ENCODE data around the gene DNAH7.

Gene DNAH7

DNA sequence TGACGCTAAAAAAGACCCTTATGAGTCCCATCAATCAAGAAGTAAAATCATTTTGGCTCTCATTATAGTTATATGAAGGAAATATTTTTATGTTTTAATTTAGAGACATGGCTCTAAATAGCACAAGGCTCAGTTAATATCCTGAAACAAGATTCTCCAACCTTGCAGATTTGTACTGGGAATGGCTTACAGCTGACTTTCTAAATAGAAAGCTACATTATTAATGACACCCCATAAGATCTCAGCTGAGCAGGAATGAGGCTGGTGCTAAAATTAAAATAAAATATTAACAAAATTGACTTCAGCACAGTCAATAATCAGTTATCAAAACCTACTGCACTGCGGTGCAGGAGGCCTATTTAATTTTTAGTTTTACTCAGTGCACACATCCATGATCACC, 274.8 kb downstream of the DNAH7 start:
- DNase-seq, result no peak

DNA sequence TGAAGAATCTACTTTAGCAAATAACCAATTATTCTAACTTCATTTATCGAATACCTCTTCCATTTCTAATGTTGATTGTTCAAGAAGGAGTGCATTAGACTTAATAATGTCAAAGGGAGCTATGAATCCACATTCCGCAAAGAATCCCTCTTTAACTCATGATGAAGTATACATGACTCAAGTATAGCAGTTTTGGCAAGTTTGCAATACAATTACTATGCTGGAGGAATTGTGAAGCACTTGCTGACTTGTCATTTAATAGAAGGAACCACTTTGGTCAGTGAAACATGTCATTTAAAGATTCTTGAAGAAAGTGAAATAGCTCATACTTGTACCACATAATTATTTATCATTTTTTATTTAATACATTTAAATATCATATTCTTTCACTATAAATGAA, 286.5 kb downstream of the DNAH7 start:
- DNase-seq, result no peak

DNA sequence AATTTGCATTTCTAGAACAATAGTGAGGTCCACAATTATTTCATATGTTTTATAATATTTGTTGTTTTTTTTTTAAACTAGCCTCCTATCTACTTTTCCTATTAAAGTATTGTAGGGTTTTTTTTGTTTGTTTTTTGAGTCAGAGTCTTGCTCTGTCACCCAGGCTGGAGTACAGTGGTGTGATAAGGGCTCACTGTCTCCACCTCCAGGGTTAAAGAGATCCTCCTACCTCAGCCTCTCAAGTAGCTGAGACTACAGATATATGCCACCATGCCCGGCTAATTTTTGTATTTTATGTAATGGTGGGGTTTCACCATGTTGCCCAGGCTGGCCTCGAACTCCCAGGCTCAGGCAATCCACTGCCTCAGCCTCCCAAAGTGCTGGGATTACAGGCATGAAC, 289.1 kb downstream of the DNAH7 start:
- DNase-seq, result no peak

DNA sequence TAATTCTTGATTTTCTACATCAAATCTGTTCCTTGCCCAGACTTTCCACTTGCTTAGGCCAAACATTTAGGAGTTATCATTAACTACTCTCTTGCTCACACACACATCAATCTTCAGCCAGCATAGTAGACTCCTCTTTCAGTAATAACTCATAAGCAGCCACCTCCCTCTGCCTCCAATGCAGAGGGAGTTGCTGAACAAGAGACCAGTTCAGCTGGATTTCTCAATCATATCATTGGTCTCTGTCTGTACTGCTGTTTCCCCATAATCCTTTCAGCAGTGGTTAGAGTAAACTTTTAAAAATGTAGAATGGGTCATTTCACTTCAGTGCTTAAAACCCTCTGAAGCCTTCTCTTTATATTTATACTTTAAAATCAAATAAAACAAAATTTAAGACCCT, 298.7 kb downstream of the DNAH7 start:
- no peak for DNase-seq

DNA sequence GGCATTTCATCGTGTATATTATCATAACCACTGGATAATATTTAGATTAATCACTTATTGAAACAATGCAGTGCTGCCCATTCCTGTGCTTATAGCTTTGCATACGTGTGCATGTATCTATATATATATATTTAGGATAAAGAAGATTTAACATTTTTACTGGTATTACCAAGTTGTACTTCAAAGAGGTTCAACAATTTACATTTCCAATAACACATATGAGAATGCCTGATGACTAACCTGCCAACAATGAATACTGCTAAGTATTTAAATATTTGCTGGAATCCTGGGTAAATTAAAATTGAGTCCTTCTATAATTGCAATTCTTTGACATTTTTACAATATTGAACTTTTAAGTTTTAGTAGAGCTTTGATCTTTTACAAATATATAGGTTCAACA, 300.2 kb downstream of the DNAH7 start:
- no peak for DNase-seq

DNA sequence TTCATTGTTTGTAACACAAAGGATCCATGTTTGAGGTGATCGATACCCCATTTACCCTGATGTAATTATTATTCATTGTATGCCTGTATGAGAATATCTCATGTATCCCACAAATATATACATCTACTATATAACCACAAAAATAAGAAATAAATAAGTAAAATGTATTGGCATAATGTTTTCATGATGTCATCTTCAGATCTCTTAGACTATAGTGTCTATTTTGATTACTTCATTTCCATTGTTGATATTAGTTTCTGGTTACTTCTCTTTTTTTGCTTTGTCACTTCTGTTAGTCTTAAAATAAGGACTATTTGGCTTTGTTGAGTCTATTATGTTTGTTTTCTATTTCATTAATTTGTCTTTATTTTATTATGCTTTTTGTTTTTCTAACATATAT, 301.9 kb downstream of the DNAH7 start:
- DNase-seq, result no peak

DNA sequence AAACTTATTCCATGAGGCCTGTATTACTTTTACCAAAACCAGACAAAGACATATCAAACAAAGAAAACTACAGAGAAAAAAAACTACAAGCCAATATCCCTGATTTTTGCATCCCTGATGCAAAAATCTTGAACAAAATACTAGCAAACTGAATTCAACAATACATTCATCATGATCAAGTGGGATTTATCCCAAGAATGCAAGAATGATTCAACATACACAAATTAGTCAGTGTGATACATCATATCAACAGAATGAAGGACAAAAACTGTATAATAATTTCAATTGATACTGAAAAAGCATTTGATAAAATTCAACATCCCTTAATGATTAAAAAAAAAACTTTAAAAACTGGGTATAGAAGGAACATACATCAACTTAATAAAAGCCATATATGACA, 304.8 kb downstream of the DNAH7 start:
- DNase-seq, result no peak

DNA sequence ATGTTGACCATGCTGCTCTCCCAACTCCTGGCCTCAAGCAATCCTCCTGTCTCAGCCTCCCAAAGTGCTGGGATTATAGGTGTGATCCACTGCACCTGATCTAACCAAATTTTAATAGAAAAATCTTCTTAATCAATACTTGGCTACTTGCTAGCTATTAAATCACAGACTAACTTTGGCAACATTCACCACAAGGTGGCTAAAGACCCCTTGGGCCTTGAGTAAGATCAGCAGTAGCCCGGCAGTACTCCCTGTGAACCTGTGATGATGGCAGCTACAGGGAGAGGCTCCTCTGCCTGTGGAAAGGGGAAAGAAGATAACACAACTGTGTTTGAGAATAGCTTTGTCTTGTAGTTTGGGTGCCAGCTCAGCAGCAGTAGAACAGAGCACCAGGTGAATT, 308.8 kb downstream of the DNAH7 start:
- no peak for DNase-seq

DNA sequence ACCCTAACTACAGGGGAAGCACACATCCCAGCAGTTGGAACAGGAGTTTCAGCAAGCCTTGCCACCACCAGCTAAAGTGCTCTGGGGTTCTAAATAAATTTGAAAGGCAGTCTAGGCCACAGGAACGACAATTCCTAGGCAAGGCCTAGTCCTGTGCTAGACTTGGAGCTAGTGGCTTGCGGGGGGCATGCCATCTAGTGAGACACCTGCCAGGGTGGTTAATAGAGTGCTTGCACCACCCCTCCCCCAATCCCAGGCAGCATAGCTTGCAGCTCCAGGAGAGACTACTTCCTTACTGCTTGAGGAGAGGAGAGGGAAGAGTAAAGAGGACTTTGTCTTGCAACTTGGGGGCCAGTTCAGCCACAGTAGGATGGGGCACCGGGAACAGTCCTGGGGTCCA, 309.8 kb downstream of the DNAH7 start:
- DNase-seq, result no peak

DNA sequence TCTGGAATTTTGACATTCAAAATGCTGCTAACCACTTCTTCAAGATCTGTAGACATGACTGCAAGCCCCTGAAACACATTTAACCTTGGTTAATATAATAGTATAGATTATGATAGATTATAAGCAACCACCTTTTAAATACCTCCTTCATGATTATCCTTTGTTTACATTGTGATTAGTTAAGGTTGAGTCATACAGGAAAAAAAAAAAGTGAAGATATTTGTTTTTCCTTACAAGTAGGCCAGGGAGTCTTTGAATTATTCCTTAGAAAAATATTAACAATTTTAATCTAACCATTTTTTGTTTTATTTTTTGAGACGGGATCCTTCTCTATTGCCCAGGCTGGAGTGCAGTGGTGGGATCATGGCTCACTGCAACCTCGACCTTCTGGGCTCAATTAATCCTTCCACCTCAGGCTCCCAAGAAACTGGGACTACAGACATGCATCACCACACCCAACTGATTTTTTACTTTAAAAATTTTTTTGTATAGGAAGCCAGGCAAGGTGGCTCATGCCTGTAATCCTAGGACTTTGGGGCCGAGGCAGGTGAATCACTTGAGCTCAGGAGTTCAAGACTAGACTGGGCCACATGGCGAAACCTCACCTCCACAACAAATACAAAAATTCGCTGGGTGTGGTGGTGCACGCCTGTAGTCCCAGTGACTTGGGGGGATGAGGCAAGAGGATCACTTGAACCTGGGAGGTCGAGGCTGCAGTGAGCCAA, 312.3 kb downstream of the DNAH7 start:
- no peak for DNase-seq

DNA sequence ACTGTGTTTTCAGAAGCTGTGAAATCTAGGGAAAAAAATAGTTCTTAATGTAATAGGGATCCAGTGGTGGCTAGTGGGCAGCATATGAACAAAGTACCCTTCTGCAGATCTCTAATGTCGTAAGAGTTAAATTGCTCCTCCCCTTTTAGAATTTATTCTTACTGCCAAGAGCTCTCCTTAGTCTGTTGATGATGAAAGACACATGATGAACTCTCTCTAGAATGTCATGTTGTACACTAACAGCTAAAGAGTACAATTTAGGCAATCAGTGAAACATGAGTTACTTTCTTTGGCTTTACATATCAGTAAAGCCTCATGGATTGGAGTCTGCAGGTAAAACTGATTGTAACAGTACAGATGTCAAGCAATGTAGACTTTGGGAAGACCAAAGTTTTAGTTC, 327.4 kb downstream of the DNAH7 start:
- DNase-seq, result no peak

DNA sequence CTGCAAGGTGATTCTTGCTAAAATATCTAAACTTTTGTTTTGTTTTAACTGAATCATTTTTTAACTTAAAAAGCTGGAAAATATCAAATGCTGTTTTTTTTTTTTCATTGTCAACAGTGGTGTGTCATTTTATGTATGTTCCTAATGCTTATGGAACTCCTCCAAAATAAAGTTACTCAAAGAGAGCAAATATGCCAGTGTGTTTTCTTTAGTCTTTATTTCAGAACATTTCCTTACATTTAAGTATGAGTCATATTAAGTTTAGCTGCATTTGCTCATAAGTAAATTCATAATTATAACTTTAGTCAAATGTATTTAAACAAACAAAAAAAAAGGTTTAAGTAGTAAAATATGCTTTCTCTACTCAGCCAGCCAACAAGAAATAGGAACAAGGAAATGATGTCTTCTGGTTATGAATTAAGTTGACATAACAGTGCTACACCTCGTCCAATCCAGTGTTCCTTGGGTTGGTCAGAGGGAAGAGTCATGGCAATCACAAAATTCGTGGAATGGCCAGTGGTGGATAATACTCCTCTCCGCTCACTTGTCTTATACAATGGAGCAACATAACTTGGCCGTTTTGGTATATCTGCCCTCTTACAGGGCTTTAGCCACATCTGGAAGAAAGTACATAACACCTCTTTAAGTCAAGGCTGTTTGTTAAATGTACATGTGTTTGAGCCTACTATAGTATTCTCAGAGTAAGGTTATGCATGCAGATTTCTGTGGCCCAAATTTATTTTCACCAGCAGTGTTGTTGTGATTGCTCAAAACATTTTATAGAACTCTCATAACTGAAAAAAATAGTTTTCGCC, 330.9 kb downstream of the DNAH7 start:
- no peak for DNase-seq

DNA sequence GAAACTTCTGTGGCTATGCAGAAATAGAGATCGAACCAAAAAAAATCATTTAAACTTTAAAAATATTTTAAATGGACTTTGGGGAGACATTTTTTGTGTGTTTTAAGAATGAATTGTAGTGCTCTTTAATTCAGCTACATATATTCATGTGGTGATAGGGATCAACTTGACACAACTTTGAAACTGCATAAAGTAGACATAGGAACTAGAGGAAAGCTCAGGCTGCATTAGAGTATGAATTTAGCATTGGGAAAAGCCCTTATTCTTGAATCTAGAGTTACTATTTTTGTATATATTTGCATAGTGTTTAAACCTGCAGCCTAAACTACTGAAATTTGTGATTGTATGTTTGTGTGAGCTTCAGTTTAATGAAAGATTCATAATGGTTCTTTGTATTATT, 333.3 kb downstream of the DNAH7 start:
- DNase-seq, result no peak

DNA sequence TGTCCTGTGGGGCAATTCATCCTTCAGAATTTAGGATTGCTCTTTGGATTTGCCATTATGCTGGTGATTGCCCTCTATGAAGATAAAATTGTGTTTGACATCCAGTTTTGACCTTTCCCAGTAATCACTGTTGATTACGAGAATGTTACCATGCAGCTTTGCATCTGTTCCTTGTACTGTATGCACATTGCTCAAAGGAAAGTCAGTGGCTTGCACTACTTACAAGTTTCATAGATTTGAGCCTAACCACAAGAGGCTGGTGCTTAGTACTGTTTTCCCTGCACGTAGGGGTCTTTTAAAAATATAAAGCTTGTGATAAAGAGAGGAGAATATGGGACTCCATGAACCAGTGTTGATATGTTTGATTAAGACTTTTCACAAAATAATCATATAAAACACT, 333.7 kb downstream of the DNAH7 start:
- DNase-seq, result no peak

DNA sequence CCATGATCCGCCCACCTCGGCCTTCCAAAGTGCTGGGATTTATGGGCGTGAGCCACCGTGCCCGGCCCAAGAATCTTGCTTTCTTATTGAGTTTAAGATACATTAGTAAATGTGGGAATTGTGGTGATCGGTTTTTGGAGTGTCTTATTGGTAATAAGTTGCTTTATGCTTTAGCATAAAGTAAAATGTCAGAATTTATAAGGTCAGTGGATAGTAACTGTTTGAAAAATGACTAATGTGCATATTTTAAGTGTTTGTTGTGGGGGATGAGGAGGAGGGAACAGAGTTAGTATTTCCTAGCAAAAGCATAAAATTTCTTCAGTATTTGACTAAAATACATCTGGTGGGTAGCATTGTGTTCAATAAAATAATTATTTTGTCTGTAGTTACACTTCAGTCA, 334.2 kb downstream of the DNAH7 start:
- DNase-seq, result no peak

DNA sequence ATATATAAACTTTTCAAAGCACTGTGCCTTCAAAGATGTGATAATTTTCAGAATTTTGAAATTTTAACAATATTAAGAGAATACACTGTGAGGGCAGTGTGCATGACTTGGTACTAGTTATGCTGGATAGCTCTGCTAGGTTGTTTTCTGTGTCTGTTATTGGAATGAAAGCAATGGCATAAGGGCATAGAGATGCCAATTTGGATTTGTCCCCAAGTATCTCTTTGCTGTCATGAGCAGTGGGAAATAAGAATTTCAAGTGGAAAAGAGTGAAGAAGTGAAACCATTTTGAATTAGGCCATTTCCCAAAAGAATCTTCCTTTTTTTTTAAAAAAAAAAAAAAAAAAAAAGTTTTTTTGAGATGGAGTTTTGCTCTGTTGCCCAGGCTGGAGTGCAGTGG, 334.8 kb downstream of the DNAH7 start:
- no peak for DNase-seq

DNA sequence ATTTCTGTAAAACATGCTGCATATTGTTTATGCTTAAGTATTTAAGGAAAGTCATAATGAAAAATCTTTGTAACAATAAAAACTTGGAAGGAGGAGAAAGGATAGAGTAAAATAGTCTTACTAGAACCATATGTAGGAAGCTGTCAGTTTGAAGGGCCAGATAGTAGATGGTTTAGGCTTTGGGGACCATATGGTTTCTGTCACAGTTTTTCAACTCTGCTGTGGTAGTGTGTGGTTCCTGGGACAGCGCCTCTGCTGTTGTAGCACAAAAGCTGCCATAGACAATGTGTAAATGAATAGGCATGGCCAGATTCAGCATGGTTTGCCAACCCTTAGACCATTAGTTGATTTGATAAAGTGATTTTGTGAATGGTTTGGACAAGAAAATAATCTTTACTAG, 336.1 kb downstream of the DNAH7 start:
- no peak for DNase-seq

DNA sequence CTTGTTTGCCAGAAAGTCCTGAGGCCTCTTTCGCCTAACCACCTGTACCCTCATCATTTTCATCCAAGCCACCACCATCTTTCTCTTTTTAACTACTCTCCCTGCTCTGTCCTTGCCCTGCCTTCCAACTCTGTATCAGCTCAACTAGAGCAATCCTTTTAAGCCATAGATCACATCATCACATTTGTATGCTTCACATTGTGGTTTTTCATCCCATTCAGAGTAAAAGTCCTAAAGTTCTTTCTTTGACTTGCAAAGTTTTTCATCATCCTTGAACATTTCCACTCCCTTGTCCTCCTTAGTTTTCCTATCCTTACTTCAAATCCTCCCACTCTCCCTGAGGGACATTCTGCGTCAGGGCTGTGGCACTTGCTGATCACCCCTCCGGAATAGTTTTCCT, 337.7 kb downstream of the DNAH7 start:
- DNase-seq, result no peak

DNA sequence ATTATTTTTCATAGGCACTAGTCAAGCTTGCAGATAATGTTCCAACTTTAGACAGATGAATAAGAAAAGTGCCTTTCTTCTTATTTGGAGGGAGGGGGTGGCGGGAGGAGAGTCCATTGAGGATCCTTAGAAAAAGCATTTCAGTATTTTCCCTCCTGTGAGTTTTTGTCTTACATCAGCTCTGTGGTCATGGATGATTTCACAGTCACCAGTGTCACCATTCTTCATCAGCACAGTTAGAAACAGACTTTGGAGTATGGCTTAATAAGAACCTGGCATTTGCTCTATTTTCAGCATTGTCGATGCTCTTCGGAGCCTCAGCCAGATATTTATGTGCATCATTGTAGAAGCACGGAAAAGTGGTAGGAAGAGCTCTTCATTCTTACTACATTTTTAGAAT, 341.5 kb downstream of the DNAH7 start:
- DNase-seq, result no peak

DNA sequence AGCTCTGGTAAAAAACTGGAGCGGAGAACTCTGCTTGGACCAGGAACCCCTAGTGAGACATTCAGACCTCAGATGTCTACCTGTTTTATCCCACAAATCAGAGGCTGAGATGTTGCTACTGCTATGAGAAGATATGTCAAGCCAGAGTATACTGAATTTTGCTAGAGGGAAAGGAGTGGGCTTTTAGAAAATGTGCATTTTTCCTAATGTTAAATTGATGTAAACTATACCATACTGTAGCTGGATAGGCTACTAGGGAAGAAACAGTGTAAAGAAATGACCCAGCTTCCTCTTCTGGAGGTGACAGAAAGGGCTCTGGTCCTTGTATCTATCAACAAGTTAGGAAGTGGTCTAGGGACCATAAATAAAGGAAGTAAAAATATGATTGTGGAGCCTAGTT, 346.6 kb downstream of the DNAH7 start:
- no peak for DNase-seq

DNA sequence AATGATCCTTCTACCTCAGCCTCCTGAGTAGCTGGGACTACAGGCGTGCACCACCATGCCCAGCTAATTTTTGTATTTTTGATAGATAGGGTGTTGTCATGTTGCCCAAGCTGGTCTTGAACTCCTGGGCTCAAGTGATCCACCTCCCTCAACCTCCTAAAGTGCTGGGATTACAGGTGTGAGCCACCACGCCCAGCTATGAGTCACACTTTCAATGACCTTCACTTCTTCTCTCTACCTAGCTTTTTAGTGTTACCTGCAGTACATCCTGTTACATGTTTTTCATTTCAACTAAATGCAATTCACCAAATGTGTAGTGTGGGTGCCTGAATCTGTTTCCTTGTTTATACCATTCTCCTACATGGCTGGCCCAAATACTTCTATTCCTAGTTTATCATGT, 347.6 kb downstream of the DNAH7 start:
- DNase-seq, result no peak

DNA sequence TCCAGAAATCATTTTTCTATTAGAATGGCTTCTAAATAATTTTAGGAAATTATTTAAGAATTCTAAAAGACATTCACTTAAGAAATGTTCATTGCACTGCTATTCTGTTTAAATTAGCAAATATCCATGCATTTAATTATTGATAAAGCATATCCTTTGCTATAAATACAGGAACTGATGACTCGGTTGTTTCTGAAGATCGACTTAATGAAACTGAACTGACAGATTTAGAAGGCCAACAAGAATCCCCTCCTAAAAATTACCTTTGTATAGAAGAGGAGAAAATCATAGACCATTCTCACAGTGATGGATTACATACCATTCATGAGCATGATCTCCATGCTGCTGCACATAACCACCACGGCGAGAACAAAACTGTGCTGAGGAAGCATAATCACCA, 352.2 kb downstream of the DNAH7 start:
- DNase-seq, result no peak

DNA sequence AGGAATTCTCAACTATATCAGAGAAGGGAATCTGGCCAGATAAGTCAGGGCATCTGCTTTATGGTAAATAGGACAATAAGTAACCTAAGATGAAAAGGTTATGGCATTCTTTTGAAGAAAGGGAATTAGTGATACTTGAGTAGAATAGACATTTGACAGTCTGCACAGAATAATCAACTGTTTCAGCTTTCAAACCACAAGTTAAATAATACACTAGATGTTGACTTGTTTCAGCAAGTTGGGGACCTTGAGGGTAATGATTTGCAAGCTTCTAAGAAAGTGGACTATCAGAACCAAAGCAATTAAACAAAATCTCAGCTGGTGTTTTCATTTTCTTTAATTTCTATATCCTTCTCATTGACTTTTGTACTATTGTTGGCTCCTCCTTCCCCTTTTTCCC, 357.2 kb downstream of the DNAH7 start:
- no peak for DNase-seq

DNA sequence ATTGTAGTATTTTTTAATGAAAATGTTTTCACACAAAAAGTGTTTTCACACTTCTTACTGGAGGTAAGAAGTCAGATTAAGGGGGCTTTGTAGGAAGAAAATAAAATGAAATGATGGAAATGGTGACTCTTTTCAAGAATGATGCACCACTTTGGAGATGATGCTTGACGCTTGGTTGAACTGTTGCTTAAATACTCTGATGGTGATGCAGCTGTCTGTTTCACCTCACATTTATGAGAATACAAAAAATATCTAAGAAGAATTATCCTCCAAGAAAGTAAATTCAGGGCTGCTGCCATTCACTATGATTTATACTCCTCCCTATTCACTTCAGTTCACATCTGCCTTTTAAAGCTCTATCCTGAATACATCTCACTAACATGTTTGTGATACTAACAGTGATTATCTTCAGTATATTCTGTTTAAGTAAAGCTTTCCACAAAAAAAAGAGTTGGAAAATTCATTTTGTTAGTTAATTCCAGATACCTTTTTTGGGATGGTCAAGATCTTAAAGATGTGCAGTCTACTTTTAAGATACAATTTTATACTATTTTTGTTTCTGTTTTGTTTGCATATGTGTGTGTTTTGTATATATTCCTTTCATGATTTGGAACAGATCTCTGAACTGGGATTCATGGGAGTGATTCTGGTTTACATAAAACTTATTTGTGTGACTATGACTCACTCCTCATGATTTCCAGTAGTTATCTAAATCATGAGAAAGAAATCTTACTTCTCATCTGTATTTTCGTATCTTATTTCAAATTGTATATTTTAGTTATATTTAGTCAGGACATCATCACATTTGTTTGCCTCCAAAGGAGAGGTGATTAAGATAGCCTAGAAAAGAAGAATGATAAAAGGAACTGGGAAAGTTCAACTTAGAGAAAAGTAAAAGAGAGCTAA, 358.5 kb downstream of the DNAH7 start:
- no peak for DNase-seq

Data from CD4-positive, alpha-beta T cell treated with Interleukin-12 subunit alpha and Interleukin-12 subunit beta, for 1 hour (primary cell).